HuH-7.5 (cell line): ENCODE data around the gene APOBEC3H.
"Not testable (repeated sequence)": the region's sequence is repeated elsewhere in the genome, so short reads cannot be mapped to it uniquely, and the experiment has no call there.

ENCODE experiments used
- DNase-seq: peaks from one replicate; pipeline ENCODE4 v3.0.0; 2011; ENCODE audit warnings: low spot score

APOBEC3H gene

DNA sequence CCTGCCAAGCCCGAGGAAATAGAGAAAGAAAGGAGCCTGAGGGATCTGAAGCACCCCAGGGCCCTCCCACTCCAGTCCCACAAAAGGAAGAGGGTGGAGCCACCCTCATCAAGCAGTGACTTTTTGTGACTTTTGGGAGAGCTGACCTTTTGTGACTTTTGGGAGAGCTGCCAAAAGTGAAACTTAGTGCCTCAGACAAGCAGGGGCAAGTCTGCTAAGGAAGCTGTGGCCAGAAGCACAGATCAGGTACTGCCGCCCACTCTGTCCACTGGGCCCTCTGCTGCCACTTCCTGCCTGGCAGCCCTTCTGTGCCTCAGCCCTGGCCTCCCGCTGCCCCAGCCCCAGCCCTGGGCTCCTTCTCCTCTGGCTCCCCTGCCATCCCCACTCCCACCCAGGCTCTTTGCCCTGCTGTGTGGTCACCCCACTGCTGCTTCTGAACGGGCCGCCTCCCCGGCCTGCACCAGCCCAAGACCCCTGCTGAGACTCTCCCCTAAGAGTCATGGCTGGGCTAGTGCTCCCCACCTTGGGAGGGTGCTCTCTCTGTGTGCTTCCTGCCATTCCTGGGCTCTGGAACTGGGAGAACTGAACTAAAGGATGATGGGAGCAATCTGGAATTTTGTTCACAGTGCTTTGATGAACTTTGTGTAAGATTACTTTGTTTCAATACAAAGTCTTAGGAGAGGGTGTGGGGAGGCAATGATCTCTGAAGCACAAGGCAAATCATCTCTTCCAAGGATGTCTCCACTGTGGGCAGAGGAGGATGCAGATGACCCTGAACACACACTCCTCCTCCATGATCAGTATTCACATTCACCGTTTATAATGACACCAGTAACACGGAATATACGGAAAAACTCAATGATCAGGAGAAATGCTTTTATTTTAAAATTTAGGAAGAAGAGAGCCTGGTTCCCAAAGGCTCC is at the start of gene APOBEC3H:
TSS of gene APOBEC3H (plus strand) at position 147 of the 923 bp plus-strand sequence. CDS start 3,035 bp downstream, outside the sequence.
- no peak for DNase-seq

DNA sequence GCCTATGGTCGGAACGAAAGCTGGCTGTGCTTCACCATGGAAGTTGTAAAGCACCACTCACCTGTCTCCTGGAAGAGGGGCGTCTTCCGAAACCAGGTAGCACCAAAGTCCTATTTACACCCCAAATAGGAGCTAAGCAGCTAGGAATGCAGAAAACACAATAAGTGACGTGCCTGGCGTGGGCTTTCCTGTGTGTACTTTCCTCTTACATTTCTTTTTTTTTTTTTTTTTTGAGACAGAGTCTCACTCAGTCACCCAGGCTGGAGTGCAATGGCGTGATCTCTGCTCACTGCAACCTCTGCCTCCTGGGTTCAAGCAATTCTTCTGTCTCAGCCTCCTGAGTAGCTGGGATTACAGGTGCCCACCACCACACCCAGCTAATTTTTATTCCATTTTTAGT is 47.6 kb upstream of the APOBEC3H start:
- DNase-seq: not testable (repeated sequence)

- DNase-seq: not testable (repeated sequence)
Measured at GRCh38 chr22:39051844-39052495, 45.1 kb upstream of the APOBEC3H start.

DNA sequence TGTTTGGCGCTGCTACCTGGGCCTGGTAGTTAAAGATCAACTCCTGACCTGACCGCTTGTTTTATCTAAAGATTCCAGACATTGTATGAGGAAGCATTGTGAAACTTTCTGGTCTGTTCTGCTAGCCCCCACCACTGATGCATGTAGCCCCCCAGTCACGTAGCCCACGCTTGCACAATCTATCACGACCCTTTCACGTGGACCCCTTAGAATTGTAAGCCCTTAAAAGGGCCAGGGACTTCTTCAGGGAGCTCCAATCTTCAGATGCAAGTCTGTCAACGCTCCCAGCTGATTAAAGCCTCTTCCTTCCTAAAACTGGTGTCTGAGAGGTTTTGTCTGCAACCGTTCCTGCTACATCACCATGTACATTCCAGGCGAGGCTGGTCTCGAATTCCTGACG is 41.4 kb upstream of the APOBEC3H start:
- DNase-seq: no peak

GRCh38 chr22:39061290-39061689 is 35.8 kb upstream of the APOBEC3H start:
- not testable (repeated sequence) for DNase-seq

DNA sequence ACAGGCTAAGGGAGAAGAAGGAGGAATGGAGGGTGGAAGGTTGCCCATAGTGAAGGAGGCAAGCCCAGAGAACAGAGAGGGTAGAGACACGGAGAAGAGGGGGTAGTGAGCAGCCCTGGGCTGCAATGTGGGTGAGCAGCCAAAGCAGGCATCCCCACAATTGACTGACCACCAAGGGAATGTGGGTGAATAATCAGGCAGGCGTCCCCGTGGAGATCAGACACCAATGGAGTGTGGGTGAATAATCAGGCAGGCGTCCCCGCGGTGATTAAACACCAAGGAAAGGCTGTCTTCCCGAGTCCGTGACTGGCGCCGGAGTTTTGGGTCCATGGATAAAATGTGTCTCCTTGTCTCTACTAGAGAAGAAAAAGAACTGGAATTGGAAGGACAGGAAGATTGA is 35.1 kb upstream of the APOBEC3H start:
- not testable (repeated sequence) for DNase-seq

GRCh38 chr22:39063904-39064303 is 33.1 kb upstream of the APOBEC3H start:
- DNase-seq: not testable (repeated sequence)

DNA sequence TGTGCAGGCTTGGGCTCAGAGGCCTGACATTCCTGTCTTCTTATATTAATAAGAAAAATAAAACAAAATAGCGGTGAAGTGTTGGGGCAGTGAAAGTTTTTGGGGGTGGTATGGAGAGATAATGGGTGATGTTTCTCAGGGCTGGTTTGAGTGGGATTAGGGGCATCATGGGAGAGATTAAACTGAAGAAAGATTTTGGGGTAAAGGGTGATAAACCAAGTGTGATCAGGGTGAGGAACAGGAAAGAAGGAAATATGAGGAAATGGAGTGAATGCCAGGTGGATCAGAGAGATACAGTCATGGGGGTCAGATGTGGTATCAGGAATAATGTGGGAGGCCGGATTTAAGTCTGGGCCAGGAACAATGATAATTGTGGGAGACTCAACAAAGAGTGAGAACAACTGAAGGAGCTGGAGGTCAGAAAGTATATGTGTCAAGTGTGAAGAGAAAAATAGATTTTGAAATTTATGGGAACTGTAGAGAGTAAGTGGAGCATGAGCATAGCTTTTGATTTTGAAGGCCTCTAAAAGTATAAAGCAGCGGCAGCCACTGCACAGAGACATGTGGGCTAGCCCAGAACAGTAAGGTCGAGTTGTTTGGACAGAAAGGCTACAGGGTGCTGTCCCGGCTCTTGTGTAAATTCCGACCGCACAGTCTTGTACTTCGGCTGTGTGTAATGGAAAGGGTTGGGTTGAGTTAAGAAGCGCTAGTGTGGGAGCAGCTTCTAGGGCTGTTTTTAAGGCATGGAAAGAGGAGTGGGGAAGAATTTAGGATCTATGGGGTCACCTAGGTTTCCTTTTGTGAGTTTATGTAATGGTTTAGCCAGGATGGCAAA is 30.4 kb upstream of the APOBEC3H start:
- not testable (repeated sequence) for DNase-seq

GRCh38 chr22:39068033-39068785 is 28.8 kb upstream of the APOBEC3H start:
- DNase-seq: no peak

DNA sequence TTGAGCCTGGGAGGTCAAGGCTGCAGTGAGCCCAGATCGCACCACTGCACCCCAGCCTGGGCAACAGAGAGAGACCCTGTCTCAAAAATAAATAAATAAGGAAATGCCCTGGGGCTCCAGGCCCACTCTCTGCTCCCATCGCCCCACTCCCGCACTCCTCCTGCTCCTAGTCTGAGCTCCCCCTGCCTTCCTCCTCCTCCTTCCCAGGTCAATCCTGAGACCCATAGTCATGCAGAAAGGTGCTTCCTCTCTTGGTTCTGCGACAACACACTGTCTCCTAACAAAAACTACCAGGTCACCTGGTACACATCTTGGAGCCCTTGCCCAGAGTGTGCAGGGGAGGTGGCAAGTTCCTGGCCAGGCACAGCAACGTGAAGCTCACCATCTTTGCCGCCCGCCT is 26.9 kb upstream of the APOBEC3H start:
- no peak for DNase-seq

DNA sequence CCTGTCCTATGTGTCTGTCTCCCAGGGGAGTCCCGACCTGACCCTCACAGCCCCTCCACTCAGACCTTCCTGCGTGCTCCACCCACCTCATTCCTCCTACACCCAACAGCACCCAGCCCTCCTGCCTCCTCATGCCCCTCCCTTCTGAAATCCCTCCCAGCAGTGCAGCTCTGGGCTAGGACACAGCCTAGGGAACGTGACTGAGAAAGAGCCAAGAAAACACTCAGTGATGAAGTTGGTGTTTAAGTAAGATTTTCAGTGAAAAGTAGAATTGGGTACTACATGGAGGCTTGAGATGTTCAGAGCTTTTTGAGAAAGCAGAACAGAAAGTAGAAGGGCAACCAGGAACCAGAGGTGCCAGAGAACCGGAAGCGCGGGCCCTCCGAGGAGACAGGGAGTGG is 24.5 kb upstream of the APOBEC3H start:
- not testable (repeated sequence) for DNase-seq

GRCh38 chr22:39073981-39074380 is 23.1 kb upstream of the APOBEC3H start:
- DNase-seq: no peak

DNA sequence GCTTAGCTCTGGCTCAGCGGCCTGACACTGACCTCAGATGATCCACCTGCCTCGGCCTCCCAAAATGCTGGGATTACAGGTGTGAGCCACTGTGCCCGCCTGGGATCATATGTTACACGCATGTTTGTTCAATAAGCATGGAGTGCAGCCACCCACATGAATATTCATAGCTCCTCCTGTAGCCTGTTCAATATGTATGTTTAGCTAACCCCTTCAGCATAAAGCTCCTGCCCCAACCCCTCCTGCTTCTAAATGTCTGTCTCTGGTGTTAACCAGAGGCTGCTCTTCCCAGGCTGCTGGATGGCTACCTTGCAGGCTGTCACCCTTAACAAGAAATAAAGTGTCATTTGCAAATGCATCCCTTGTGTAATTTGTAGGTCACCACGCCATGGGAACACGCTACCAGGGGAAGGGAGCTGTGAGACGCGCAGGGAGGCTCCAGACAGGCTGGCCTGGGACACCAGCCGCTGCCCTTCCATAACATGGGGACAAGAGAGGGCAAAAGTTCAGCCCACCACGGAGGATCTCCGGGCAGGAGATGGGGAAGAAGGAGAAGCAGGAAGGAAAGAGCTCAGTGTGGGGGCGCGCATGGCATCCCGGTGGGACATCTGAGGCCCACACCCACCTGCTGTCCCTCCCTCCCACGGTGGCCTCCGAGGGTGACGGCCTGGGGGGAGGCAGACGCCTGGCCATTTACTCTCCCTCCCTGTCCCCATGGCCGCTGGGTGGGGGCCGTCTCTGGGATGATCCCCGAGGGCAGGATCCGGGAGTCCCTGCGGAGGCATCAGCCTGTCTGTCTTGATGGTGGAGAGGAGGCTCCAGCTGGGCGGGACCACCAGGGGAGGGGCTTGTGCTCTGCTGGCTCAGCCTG is 20.7 kb upstream of the APOBEC3H start:
- DNase-seq: not testable (repeated sequence)

- not testable (repeated sequence) for DNase-seq
Measured at GRCh38 chr22:39077026-39077840, 19.8 kb upstream of the APOBEC3H start, which contains the start of gene APOBEC3G. TSS of gene APOBEC3G (plus strand) at chr22:39077275. CDS start at chr22:39077362, 87 bp downstream.

DNA sequence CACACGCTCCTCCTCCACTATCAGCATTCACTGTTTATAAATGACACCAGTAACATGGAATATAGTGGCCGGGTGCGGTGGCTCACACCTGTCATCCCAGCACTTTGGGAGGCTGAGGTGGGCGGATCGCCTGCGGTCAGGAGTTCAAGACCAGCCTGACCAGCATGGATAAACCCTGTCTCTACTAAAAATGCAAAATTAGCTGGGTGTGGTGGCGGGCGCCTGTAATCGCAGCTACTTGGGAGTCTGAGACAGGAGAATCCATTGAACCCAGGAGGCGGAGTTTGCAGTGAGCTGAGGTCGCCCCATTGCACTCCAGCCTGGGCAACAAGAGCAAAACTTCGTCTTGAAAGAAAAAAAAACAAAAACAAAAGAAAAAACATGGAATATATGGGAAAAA is 19.1 kb upstream of the APOBEC3H start:
- not testable (repeated sequence) for DNase-seq

GRCh38 chr22:39078329-39078728 is 18.7 kb upstream of the APOBEC3H start:
- no peak for DNase-seq

GRCh38 chr22:39079054-39079637 is 17.9 kb upstream of the APOBEC3H start:
- not testable (repeated sequence) for DNase-seq

DNA sequence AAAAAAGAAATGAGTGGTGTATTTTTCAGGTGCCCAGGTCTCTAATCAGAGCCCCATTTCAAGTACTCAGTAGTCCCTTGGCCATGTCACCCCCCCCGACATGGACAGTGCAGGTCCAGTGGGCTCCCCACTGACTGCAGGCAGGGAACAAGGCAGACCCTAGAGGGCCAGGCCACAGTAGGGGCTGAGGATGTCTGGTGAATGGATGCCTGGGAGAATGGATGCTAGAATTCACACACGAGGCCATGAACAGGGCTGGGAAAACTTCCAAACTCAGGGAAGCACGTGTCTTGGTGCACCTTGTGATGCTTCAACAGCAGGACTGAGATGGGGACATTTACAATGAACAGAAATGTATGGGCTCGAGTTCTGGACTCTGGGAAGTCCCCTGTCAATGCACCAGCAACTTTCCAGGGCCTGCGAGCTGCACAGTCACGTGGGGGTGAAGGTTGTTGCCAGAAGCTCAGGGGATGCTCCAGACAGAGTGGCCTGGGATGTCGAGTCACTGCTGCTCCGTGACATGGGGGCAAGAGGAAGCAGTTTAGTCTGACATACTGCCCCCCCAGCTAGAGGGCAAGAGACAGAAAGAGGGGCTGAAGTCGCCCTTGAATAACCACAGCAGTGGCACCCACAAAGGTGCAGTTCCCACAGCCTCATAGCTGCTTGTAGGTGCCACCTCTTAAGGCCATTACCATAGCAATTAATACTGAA is 16.8 kb upstream of the APOBEC3H start:
- DNase-seq: no peak
